Measurements from ENCODE around the gene EDC4. TPM values are rescaled to one million over a fixed set of nuclear protein-coding genes. Genes with fewer than 3 reads are reported as not detected.

The EDC4 gene
- polyA plus RNA-seq, 2 donors, result 26.9 to 27.7 TPM

GRCh38 chr16:67881621-67882161 lies 8.8 kb downstream of the EDC4 start:
- WGBS, 2 donors, result 91 to 92% methylated on average over 21 of the region's 21 CpGs
- peaks cover 38 to 75% of the 10 kb centered on the region in 2 donors for H3K36me3 ChIP-seq (ENCODE audit: control insufficient read depth in 2 of 2, insufficient read depth in 2 of 2, low read length in 1 of 2)

DNA sequence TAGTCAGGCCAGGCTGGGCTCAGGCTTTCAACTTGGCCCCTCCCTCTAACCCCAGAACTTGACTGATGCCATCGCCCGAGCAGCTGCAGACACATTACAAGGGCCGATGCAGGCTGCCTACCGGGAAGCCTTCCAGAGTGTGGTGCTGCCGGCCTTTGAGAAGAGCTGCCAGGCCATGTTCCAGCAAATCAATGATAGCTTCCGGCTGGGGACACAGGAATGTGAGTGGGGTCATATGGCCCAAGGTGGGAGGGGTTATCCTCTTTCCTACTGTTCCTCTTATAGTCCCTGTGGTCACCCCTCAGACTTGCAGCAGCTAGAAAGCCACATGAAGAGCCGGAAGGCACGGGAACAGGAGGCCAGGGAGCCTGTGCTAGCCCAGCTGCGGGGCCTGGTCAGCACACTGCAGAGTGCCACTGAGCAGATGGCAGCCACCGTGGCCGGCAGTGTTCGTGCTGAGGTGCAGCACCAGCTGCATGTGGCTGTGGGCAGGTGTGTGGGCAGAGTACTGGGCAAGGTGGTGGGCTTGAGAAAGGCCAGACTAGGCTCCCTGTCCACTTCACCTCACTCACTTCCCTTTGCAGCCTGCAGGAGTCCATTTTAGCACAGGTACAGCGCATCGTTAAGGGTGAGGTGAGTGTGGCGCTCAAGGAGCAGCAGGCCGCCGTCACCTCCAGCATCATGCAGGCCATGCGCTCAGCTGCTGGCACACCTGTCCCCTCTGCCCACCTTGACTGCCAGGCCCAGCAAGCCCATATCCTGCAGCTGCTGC lies 9.7 kb downstream of the EDC4 start:
- 73 to 75% methylated on average over 17 to 18 of the region's 18 CpGs for WGBS, 2 donors
- Histone ChIP-seq H3K4me1 (ENCODE audit: control insufficient read depth in 2 of 2, insufficient read depth in 2 of 2, low read length in 1 of 2) (peaks cover 2% of the 10 kb centered on the region in 2 donors), H3K27me3 (ENCODE audit: control insufficient read depth in 1 of 2, insufficient read depth in 2 of 2, low read length in 2 of 2) (no peaks in the 10 kb centered on the region), H3K27ac (ENCODE audit: low read depth in 2 of 2, low read length in 1 of 2) (no peak overlapping the region), H3K9me3 (ENCODE audit: control insufficient read depth in 2 of 2, insufficient read depth in 1 of 2, low read depth in 1 of 2, low read length in 1 of 2) (no peaks in the 10 kb centered on the region), H3K36me3 (ENCODE audit: control insufficient read depth in 2 of 2, insufficient read depth in 2 of 2, low read length in 1 of 2) (peaks cover 38 to 67% of the 10 kb centered on the region in 2 donors), H3K4me3 (ENCODE audit: low read depth in 1 of 2, low read length in 2 of 2) (no peak overlapping the region)

More at GRCh38 chr16:67881621-67882161, 8.8 kb downstream of the EDC4 start:
- Histone ChIP-seq H3K4me1 (ENCODE audit: control insufficient read depth in 2 of 2, insufficient read depth in 2 of 2, low read length in 1 of 2) (peaks cover 2% of the 10 kb centered on the region in 2 donors), H3K4me3 (ENCODE audit: low read depth in 1 of 2, low read length in 2 of 2) (no peak overlapping the region), H3K27ac (ENCODE audit: low read depth in 2 of 2, low read length in 1 of 2) (no peak overlapping the region), H3K27me3 (ENCODE audit: control insufficient read depth in 1 of 2, insufficient read depth in 2 of 2, low read length in 2 of 2) (no peaks in the 10 kb centered on the region), H3K9me3 (ENCODE audit: control insufficient read depth in 2 of 2, insufficient read depth in 1 of 2, low read depth in 1 of 2, low read length in 1 of 2) (no peaks in the 10 kb centered on the region)

- Histone ChIP-seq H3K4me3 (ENCODE audit: low read depth in 1 of 2, low read length in 2 of 2) (no peak overlapping the region), H3K27ac (ENCODE audit: low read depth in 2 of 2, low read length in 1 of 2) (peak overlapping the region in 1 of 2 donors; percentile 43)
- 62 to 68% methylated on average over 6 of the region's 6 CpGs for WGBS, 2 donors
Observed at GRCh38 chr16:67883146-67883871, 10.5 kb downstream of the EDC4 start.

DNA sequence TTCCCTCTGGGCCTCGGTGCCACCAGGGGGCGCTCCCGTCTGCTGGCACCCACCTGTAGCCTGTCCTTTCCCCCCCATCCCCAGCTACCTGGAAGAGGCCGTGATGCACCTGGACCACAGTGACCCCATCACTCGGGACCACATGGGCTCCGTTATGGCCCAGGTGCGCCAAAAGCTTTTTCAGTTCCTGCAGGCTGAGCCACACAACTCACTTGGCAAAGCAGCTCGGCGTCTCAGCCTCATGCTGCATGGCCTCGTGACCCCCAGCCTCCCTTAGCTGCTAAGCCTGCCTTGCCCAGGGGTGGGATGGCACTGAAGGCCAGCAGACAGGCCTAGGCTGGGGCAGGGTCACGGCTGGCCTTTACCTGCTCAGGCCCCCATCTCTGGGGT lies 11.0 kb downstream of the EDC4 start:
- peaks cover 37 to 55% of the 10 kb centered on the region in 2 donors for H3K36me3 ChIP-seq (ENCODE audit: control insufficient read depth in 2 of 2, insufficient read depth in 2 of 2, low read length in 1 of 2)
- no peaks in the 10 kb centered on the region for H3K9me3 ChIP-seq (ENCODE audit: control insufficient read depth in 2 of 2, insufficient read depth in 1 of 2, low read depth in 1 of 2, low read length in 1 of 2)
- 58 to 63% methylated on average over 11 of the region's 11 CpGs for WGBS, 2 donors
- H3K4me1 ChIP-seq (ENCODE audit: control insufficient read depth in 2 of 2, insufficient read depth in 2 of 2, low read length in 1 of 2), result peaks cover 2% of the 10 kb centered on the region in 2 donors
- H3K4me3 ChIP-seq (ENCODE audit: low read depth in 1 of 2, low read length in 2 of 2), result no peak overlapping the region
- H3K27me3 ChIP-seq (ENCODE audit: control insufficient read depth in 1 of 2, insufficient read depth in 2 of 2, low read length in 2 of 2), result no peaks in the 10 kb centered on the region
- peak overlapping the region in 1 of 2 donors; percentile 43 for H3K27ac ChIP-seq (ENCODE audit: low read depth in 2 of 2, low read length in 1 of 2)

More at GRCh38 chr16:67883146-67883871, 10.5 kb downstream of the EDC4 start:
- Histone ChIP-seq H3K36me3 (ENCODE audit: control insufficient read depth in 2 of 2, insufficient read depth in 2 of 2, low read length in 1 of 2) (peaks cover 38 to 60% of the 10 kb centered on the region in 2 donors), H3K4me1 (ENCODE audit: control insufficient read depth in 2 of 2, insufficient read depth in 2 of 2, low read length in 1 of 2) (peaks cover 2% of the 10 kb centered on the region in 2 donors), H3K27me3 (ENCODE audit: control insufficient read depth in 1 of 2, insufficient read depth in 2 of 2, low read length in 2 of 2) (no peaks in the 10 kb centered on the region), H3K9me3 (ENCODE audit: control insufficient read depth in 2 of 2, insufficient read depth in 1 of 2, low read depth in 1 of 2, low read length in 1 of 2) (no peaks in the 10 kb centered on the region)

GRCh38 chr16:67884684-67885083 lies 11.8 kb downstream of the EDC4 start, which contains the start of gene NRN1L:
Gene NRN1L (plus strand): TSS chr16:67884885. CDS start chr16:67884904, 19 bp downstream.
- Histone ChIP-seq H3K36me3 (ENCODE audit: control insufficient read depth in 2 of 2, insufficient read depth in 2 of 2, low read length in 1 of 2) (peaks cover 30 to 48% of the 10 kb centered on the region in 2 donors), H3K27ac (ENCODE audit: low read depth in 2 of 2, low read length in 1 of 2) (peak within 1 kb of the TSS; percentile 11 to 55)

GRCh38 chr16:67885545-67885944 lies 12.7 kb downstream of the EDC4 start:
- WGBS, 2 donors, result 92 to 96% methylated on average over 12 of the region's 12 CpGs
- Histone ChIP-seq H3K4me1 (ENCODE audit: control insufficient read depth in 2 of 2, insufficient read depth in 2 of 2, low read length in 1 of 2) (peaks cover 2% of the 10 kb centered on the region in 2 donors), H3K36me3 (ENCODE audit: control insufficient read depth in 2 of 2, insufficient read depth in 2 of 2, low read length in 1 of 2) (peaks cover 22 to 39% of the 10 kb centered on the region in 2 donors), H3K4me3 (ENCODE audit: low read depth in 1 of 2, low read length in 2 of 2) (no peak overlapping the region), H3K27ac (ENCODE audit: low read depth in 2 of 2, low read length in 1 of 2) (no peak overlapping the region), H3K9me3 (ENCODE audit: control insufficient read depth in 2 of 2, insufficient read depth in 1 of 2, low read depth in 1 of 2, low read length in 1 of 2) (no peaks in the 10 kb centered on the region), H3K27me3 (ENCODE audit: control insufficient read depth in 1 of 2, insufficient read depth in 2 of 2, low read length in 2 of 2) (no peaks in the 10 kb centered on the region)

More at GRCh38 chr16:67884684-67885083, 11.8 kb downstream of the EDC4 start, which contains the start of gene NRN1L:
- H3K27me3 ChIP-seq (ENCODE audit: control insufficient read depth in 1 of 2, insufficient read depth in 2 of 2, low read length in 2 of 2), result no peaks in the 10 kb centered on the region
- H3K9me3 ChIP-seq (ENCODE audit: control insufficient read depth in 2 of 2, insufficient read depth in 1 of 2, low read depth in 1 of 2, low read length in 1 of 2), result no peaks in the 10 kb centered on the region
- H3K4me1 ChIP-seq (ENCODE audit: control insufficient read depth in 2 of 2, insufficient read depth in 2 of 2, low read length in 1 of 2), result peaks cover 2% of the 10 kb centered on the region in 2 donors
- no peak within 1 kb of the TSS for H3K4me3 ChIP-seq (ENCODE audit: low read depth in 1 of 2, low read length in 2 of 2)
- 22 to 54% methylated on average over 22 of the region's 22 CpGs for WGBS, 2 donors

DNA sequence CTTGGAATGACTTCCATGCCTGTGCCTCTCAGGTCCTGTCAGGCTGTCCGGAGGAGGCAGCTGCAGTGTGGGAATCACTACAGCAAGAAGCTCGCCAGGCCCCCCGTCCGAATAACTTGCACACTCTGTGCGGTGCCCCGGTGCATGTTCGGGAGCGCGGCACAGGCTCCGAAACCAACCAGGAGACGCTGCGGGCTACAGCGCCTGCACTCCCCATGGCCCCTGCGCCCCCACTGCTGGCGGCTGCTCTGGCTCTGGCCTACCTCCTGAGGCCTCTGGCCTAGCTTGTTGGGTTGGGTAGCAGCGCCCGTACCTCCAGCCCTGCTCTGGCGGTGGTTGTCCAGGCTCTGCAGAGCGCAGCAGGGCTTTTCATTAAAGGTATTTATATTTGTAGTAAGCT lies 13.1 kb downstream of the EDC4 start:
- Histone ChIP-seq H3K4me1 (ENCODE audit: control insufficient read depth in 2 of 2, insufficient read depth in 2 of 2, low read length in 1 of 2) (peaks cover 2% of the 10 kb centered on the region in 2 donors), H3K27ac (ENCODE audit: low read depth in 2 of 2, low read length in 1 of 2) (no peak overlapping the region), H3K9me3 (ENCODE audit: control insufficient read depth in 2 of 2, insufficient read depth in 1 of 2, low read depth in 1 of 2, low read length in 1 of 2) (no peaks in the 10 kb centered on the region), H3K4me3 (ENCODE audit: low read depth in 1 of 2, low read length in 2 of 2) (no peak overlapping the region), H3K36me3 (ENCODE audit: control insufficient read depth in 2 of 2, insufficient read depth in 2 of 2, low read length in 1 of 2) (peaks cover 18 to 35% of the 10 kb centered on the region in 2 donors), H3K27me3 (ENCODE audit: control insufficient read depth in 1 of 2, insufficient read depth in 2 of 2, low read length in 2 of 2) (no peaks in the 10 kb centered on the region)
- WGBS, 2 donors, result 94% methylated on average over 19 of the region's 19 CpGs

- Histone ChIP-seq H3K9me3 (ENCODE audit: control insufficient read depth in 2 of 2, insufficient read depth in 1 of 2, low read depth in 1 of 2, low read length in 1 of 2) (no peaks in the 10 kb centered on the region), H3K36me3 (ENCODE audit: control insufficient read depth in 2 of 2, insufficient read depth in 2 of 2, low read length in 1 of 2) (peaks cover 14 to 31% of the 10 kb centered on the region in 2 donors), H3K27ac (ENCODE audit: low read depth in 2 of 2, low read length in 1 of 2) (no peak overlapping the region), H3K4me3 (ENCODE audit: low read depth in 1 of 2, low read length in 2 of 2) (no peak overlapping the region), H3K4me1 (ENCODE audit: control insufficient read depth in 2 of 2, insufficient read depth in 2 of 2, low read length in 1 of 2) (peaks cover 2% of the 10 kb centered on the region in 2 donors), H3K27me3 (ENCODE audit: control insufficient read depth in 1 of 2, insufficient read depth in 2 of 2, low read length in 2 of 2) (no peaks in the 10 kb centered on the region)
- 94 to 95% methylated on average over 5 of the region's 5 CpGs for WGBS, 2 donors
Observed at GRCh38 chr16:67886387-67886786, 13.5 kb downstream of the EDC4 start.

- WGBS, 2 donors, result 74 to 82% methylated on average over 3 of the region's 3 CpGs
- H3K36me3 ChIP-seq (ENCODE audit: control insufficient read depth in 2 of 2, insufficient read depth in 2 of 2, low read length in 1 of 2), result peaks cover under 1 to 12% of the 10 kb centered on the region in 2 donors
- peaks cover 2% of the 10 kb centered on the region in 2 donors for H3K4me1 ChIP-seq (ENCODE audit: control insufficient read depth in 2 of 2, insufficient read depth in 2 of 2, low read length in 1 of 2)
Observed at GRCh38 chr16:67888331-67888730, 15.5 kb downstream of the EDC4 start.

More at GRCh38 chr16:67888331-67888730, 15.5 kb downstream of the EDC4 start:
- Histone ChIP-seq H3K27ac (ENCODE audit: low read depth in 2 of 2, low read length in 1 of 2) (no peak overlapping the region), H3K9me3 (ENCODE audit: control insufficient read depth in 2 of 2, insufficient read depth in 1 of 2, low read depth in 1 of 2, low read length in 1 of 2) (no peaks in the 10 kb centered on the region), H3K4me3 (ENCODE audit: low read depth in 1 of 2, low read length in 2 of 2) (no peak overlapping the region), H3K27me3 (ENCODE audit: control insufficient read depth in 1 of 2, insufficient read depth in 2 of 2, low read length in 2 of 2) (no peaks in the 10 kb centered on the region)
